Measurements from ENCODE around the gene TMEM179. TPM values are rescaled to one million over a fixed set of nuclear protein-coding genes. Genes with fewer than 3 reads are reported as not detected.

TMEM179 gene
- total and polyA plus RNA-seq, 7 experiments from 2014 or later, result 0.15 TPM; not detected in 6

DNA sequence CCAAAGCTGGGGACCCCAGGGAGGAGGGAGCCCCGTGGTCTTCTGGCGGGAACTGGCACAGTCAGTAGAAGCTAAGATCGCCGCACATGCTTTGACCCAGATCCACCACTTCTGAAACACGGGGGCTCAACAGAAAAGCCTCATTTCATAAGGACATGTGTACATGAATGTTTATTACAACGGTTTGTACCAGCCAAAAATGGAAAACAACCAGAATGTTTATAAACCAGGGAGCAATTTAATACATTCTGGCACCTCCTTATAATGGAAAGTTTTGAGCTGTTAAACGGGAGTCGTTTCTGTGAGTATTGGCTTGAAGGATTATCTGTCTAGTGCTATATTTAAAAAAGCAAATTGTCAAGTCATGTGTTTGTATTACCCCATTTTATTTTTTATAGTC is 7.3 kb upstream of the TMEM179 start:
- DNase-seq (no peak), ATAC-seq (no peak)
- CTCF ChIA-PET, result no interaction called here
- Histone ChIP-seq H3K27me3 (ENCODE audit: control insufficient read depth in 2 of 2, insufficient read depth in 2 of 2, low read length in 2 of 2) (no peaks in the 10 kb centered on the region), H3K4me3 (ENCODE audit: low read length) (no peak overlapping the region), H3K4me1 (ENCODE audit: control insufficient read depth in 2 of 2, insufficient read depth in 2 of 2, low read length in 2 of 2) (no peaks in the 10 kb centered on the region), H3K9me3 (ENCODE audit: control insufficient read depth in 2 of 3, low read length in 3 of 3) (no peaks in the 10 kb centered on the region), H3K27ac (ENCODE audit: low read depth, low read length) (no peak overlapping the region), H3K36me3 (ENCODE audit: control insufficient read depth in 2 of 3, insufficient read depth in 3 of 3, low read length in 3 of 3) (no peaks in the 10 kb centered on the region)
- Mint-ChIP-seq H3K27me3 (peaks cover 13 to 41% (median 38%) of the 10 kb centered on the region in 5 donors), H3K4me1 (no peaks in the 10 kb centered on the region), H3K36me3 (peaks cover 0 to 5% (median 0%) of the 10 kb centered on the region in 5 donors), H3K4me3 (no peak overlapping the region), H3K27ac (no peak overlapping the region), H3K9me3 (peaks cover 0 to 8% (median 0%) of the 10 kb centered on the region in 11 donors)
- intact Hi-C loops (cut with micrococcal nuclease), result no loop called here
- POLR2A ChIA-PET, result no interaction called here

DNA sequence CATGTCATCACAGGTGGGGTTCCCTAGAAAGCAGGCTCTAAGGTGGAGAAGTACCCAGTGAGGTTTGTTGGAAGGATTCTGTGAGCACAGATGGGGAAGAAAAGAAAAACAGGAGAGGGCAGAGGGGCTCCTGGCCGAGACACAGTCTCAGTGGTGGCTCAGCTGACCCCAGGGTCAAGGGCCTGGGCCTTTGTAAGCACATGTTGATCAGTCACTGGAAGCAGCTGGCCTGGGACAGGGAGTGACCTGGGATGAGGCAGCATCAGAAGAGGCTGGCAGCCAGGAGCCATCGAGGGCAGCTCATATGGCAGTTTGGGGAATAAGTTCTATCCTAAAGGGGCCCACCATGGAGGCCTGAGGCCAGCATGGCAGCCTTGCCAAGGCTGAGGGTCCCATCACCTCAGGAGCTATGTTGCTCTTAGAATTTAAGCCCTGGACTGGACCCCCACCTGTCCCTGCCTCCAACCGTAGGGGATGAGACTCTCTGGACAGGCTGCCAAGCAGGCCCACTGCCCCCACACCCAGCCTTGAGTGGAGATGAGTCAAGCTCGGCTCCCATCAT is 6.3 kb upstream of the TMEM179 start:
- Mint-ChIP-seq H3K36me3 (peaks cover 0 to 6% (median 0%) of the 10 kb centered on the region in 5 donors), H3K4me1 (no peaks in the 10 kb centered on the region), H3K9me3 (peaks cover 0 to 8% (median 0%) of the 10 kb centered on the region in 11 donors), H3K4me3 (no peak overlapping the region), H3K27ac (no peak overlapping the region), H3K27me3 (peaks cover 20 to 43% (median 38%) of the 10 kb centered on the region in 5 donors)
- ChIA-PET CTCF (no interaction called here), POLR2A (no interaction called here)
- Histone ChIP-seq H3K36me3 (ENCODE audit: control insufficient read depth in 2 of 3, insufficient read depth in 3 of 3, low read length in 3 of 3) (no peaks in the 10 kb centered on the region), H3K4me3 (ENCODE audit: low read length) (no peak overlapping the region), H3K27ac (ENCODE audit: low read depth, low read length) (no peak overlapping the region), H3K4me1 (ENCODE audit: control insufficient read depth in 2 of 2, insufficient read depth in 2 of 2, low read length in 2 of 2) (no peaks in the 10 kb centered on the region), H3K27me3 (ENCODE audit: control insufficient read depth in 2 of 2, insufficient read depth in 2 of 2, low read length in 2 of 2) (no peaks in the 10 kb centered on the region), H3K9me3 (ENCODE audit: control insufficient read depth in 2 of 3, low read length in 3 of 3) (no peaks in the 10 kb centered on the region)
- ATAC-seq (no peak), DNase-seq (no peak)
- intact Hi-C loops (cut with micrococcal nuclease), result no loop called here

DNA sequence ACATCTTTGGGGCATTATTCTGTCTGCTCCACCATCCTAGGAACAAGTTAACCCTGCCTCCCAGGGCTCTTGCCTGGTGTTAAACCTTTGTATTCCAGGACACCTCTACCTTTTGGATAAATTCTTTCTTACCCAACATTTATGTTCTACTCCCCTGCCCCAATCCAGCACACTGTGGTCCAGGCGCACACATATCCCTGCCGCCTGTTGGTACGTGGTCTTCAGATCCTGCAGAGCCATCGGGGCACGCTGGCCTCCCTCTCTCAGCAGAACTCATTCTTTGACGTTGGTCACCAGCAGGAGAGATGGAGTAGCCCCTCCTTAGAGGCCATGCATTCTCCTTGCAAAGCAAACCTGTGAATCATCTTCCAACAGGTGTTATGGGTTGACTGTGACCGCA is 5.1 kb upstream of the TMEM179 start:
- Histone ChIP-seq H3K4me3 (ENCODE audit: low read length) (no peak overlapping the region), H3K36me3 (ENCODE audit: control insufficient read depth in 2 of 3, insufficient read depth in 3 of 3, low read length in 3 of 3) (no peaks in the 10 kb centered on the region), H3K27ac (ENCODE audit: low read depth, low read length) (no peak overlapping the region), H3K27me3 (ENCODE audit: control insufficient read depth in 2 of 2, insufficient read depth in 2 of 2, low read length in 2 of 2) (no peaks in the 10 kb centered on the region), H3K9me3 (ENCODE audit: control insufficient read depth in 2 of 3, low read length in 3 of 3) (no peaks in the 10 kb centered on the region), H3K4me1 (ENCODE audit: control insufficient read depth in 2 of 2, insufficient read depth in 2 of 2, low read length in 2 of 2) (no peaks in the 10 kb centered on the region)
- Mint-ChIP-seq H3K9me3 (peaks cover 0 to 8% (median 0%) of the 10 kb centered on the region in 11 donors), H3K4me3 (no peak overlapping the region), H3K36me3 (peaks cover 0 to 6% (median 0%) of the 10 kb centered on the region in 5 donors), H3K27me3 (peaks cover 30 to 52% (median 47%) of the 10 kb centered on the region in 5 donors), H3K4me1 (no peaks in the 10 kb centered on the region), H3K27ac (no peak overlapping the region)
- ATAC-seq, result no peak
- ChIA-PET CTCF (no interaction called here), POLR2A (no interaction called here)
- no peak for DNase-seq
- intact Hi-C loops (cut with micrococcal nuclease), result no loop called here

DNA sequence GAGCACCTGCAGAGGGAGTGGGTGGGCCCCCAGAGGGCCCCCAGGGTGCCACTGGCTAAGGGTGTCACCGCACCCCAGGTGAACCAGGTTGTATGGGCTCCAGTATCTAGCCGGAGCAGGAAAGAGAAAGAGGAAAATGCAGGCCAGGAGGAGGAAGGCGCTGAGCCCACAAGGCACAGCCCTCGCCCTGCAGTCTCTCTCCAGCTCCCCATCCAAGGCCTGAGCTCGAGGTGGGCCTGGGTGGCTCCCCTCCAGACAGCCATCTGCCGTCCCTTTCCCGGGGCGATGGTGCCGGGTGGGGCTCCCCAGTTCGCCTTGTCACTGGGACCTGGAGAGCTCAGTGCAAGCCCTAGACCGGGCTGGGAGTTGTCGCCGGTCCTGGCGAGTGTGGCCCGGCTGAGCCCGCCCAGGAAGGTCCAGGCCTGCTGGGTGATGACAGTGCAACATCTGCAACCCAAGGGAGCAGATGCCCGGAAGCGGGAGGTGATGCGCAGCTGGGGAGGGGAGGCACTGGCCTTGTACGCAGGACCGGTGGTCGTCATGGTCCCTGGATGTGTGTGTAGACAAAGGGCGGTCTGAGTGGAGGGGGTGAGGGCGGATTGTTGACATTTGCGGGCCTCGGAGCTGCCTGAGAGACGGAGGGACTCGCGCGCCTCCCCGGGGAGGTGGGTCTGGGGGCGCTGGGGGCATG is 716 bp downstream of the TMEM179 start:
- ChIA-PET CTCF (no interaction called here), POLR2A (no interaction called here)
- ATAC-seq (no peak), DNase-seq (no peak)
- no peaks in the 10 kb centered on the region for H3K36me3 ChIP-seq (ENCODE audit: control insufficient read depth in 2 of 3, insufficient read depth in 3 of 3, low read length in 3 of 3)
- Mint-ChIP-seq H3K27me3 (peaks cover 37 to 65% (median 56%) of the 10 kb centered on the region in 5 donors), H3K9me3 (peaks cover 0 to 8% (median 0%) of the 10 kb centered on the region in 11 donors), H3K36me3 (peaks cover 0 to 6% (median 0%) of the 10 kb centered on the region in 5 donors), H3K4me1 (peaks cover 0 to 8% (median 4%) of the 10 kb centered on the region in 7 donors), H3K27ac (no peak overlapping the region), H3K4me3 (peak overlapping the region in 2 of 10 donors; percentile 14 to 74)
- intact Hi-C loops (cut with micrococcal nuclease), result no loop called here
- no peak overlapping the region for H3K27ac ChIP-seq (ENCODE audit: low read depth, low read length)
- H3K27me3 ChIP-seq (ENCODE audit: control insufficient read depth in 2 of 2, insufficient read depth in 2 of 2, low read length in 2 of 2), result no peaks in the 10 kb centered on the region
- H3K4me3 ChIP-seq (ENCODE audit: low read length), result no peak overlapping the region
- H3K9me3 ChIP-seq (ENCODE audit: control insufficient read depth in 2 of 3, low read length in 3 of 3), result no peaks in the 10 kb centered on the region
- no peaks in the 10 kb centered on the region for H3K4me1 ChIP-seq (ENCODE audit: control insufficient read depth in 2 of 2, insufficient read depth in 2 of 2, low read length in 2 of 2)

DNA sequence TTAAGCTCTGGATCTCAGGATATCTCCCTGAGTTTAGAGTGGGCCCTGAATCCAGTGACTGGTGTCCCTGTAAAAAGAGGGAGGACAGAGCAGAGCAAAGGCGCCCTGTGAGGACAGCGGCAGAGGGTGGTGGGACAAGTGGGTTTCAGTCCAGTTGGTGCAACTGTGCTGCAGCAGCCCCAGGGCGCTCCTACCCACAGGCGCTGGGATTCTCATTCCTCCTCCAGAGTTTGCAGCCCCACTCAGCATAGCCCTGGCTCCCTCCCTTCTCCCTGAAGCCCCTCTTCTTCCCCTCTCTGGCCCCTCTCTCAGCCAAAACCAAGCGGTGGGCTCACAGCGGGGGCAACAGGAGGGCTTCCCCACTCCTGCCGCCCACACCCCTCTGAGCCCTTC is 1.6 kb downstream of the TMEM179 start:
- H3K27me3 Mint-ChIP-seq, result peaks cover 37 to 62% (median 56%) of the 10 kb centered on the region in 5 donors
- intact Hi-C loops (cut with micrococcal nuclease), result no loop called here

DNA sequence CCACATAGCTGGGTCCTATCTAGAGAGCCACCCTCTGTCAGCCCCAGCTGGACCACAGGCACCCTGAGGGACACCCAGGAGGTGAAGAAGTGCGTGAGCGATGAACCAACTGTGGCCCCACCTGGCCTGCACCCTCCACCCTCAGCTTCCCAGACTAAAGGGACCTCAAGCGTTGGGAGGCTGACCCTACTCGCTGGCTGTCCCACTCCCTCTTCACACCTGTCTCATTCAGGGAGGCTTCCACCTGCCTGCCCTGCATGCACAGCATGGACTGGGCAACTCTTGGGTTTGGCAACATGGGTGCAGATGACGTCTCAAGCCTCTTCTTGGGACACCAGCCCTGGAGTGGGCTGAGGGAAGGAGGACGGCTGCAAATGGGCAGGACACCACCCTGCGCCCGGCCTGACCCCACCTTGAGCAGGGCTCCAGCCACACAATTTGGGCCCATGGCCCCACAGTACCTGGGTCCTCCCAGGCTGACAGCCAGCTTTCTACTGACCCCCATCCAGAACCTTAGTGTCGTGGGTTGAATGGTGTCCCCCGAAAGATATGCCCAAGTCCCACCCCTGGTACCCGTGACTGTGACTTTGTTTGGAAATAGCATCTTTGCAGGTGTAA is 2.1 kb downstream of the TMEM179 start:
- peaks cover 0 to 6% (median 0%) of the 10 kb centered on the region in 5 donors for H3K36me3 Mint-ChIP-seq
- no peak overlapping the region for H3K4me3 Mint-ChIP-seq
- H3K36me3 ChIP-seq (ENCODE audit: control insufficient read depth in 2 of 3, insufficient read depth in 3 of 3, low read length in 3 of 3), result no peaks in the 10 kb centered on the region
- no peak overlapping the region for H3K4me3 ChIP-seq (ENCODE audit: low read length)
- ChIA-PET POLR2A (no interaction called here), CTCF (no interaction called here)
- peaks cover 34 to 57% (median 52%) of the 10 kb centered on the region in 5 donors for H3K27me3 Mint-ChIP-seq
- H3K27ac Mint-ChIP-seq, result no peak overlapping the region
- H3K27ac ChIP-seq (ENCODE audit: low read depth, low read length), result no peak overlapping the region
- no peaks in the 10 kb centered on the region for H3K9me3 ChIP-seq (ENCODE audit: control insufficient read depth in 2 of 3, low read length in 3 of 3)
- H3K9me3 Mint-ChIP-seq, result peaks cover 0 to 5% (median 0%) of the 10 kb centered on the region in 11 donors
- intact Hi-C loops (cut with micrococcal nuclease), result no loop called here
- no peak for DNase-seq
- H3K4me1 Mint-ChIP-seq, result peaks cover 0 to 8% (median 4%) of the 10 kb centered on the region in 7 donors
- no peaks in the 10 kb centered on the region for H3K27me3 ChIP-seq (ENCODE audit: control insufficient read depth in 2 of 2, insufficient read depth in 2 of 2, low read length in 2 of 2)
- no peak for ATAC-seq
- H3K4me1 ChIP-seq (ENCODE audit: control insufficient read depth in 2 of 2, insufficient read depth in 2 of 2, low read length in 2 of 2), result no peaks in the 10 kb centered on the region

More for the DNA sequence above, 1.6 kb downstream of the TMEM179 start:
- H3K36me3 Mint-ChIP-seq, result peaks cover 0 to 6% (median 0%) of the 10 kb centered on the region in 5 donors
- peak overlapping the region in 1 of 10 donors; percentile 14 for H3K4me3 Mint-ChIP-seq
- Histone ChIP-seq H3K4me3 (ENCODE audit: low read length) (no peak overlapping the region), H3K36me3 (ENCODE audit: control insufficient read depth in 2 of 3, insufficient read depth in 3 of 3, low read length in 3 of 3) (no peaks in the 10 kb centered on the region), H3K4me1 (ENCODE audit: control insufficient read depth in 2 of 2, insufficient read depth in 2 of 2, low read length in 2 of 2) (no peaks in the 10 kb centered on the region), H3K9me3 (ENCODE audit: control insufficient read depth in 2 of 3, low read length in 3 of 3) (no peaks in the 10 kb centered on the region), H3K27ac (ENCODE audit: low read depth, low read length) (no peak overlapping the region), H3K27me3 (ENCODE audit: control insufficient read depth in 2 of 2, insufficient read depth in 2 of 2, low read length in 2 of 2) (no peaks in the 10 kb centered on the region)
- ATAC-seq (no peak), DNase-seq (no peak)
- no peak overlapping the region for H3K27ac Mint-ChIP-seq
- H3K9me3 Mint-ChIP-seq, result peaks cover 0 to 8% (median 0%) of the 10 kb centered on the region in 11 donors
- POLR2A ChIA-PET, result no interaction called here
- CTCF ChIA-PET, result no interaction called here
- peaks cover 0 to 8% (median 4%) of the 10 kb centered on the region in 7 donors for H3K4me1 Mint-ChIP-seq

Data from naive thymus-derived CD4-positive, alpha-beta T cell (primary cell).